ENCODE measurements around the gene CDKAL1.
"Not testable (repeated sequence)": the region's sequence is repeated elsewhere in the genome, so short reads cannot be mapped to it uniquely, and the experiment has no call there.

CDKAL1 gene

DNA sequence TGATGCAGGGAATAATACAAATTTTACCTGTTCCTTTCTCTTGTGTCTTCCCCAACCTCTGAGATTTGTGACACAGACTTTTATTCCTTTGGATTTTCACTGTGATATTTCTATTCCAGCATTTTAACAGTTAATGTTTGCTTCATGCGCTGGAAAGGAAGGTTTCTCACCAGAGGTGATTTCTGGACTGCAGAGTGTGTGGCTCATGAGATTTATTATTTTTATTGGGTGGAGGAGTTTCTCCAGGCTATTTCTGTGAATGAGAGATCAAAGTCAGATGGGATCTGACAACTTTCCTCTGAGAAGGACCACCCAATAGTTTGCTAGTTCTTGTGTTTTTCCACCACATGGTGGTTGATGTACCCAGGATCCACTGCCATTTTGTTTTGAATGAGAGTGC lies 377.5 kb downstream of the CDKAL1 start:
- no peak for DNase-seq
- Mint-ChIP-seq H3K4me3 (no peak overlapping the region), H3K9me3 (peaks cover 12 to 16% of the 10 kb centered on the region in 2 donors), H3K4me1 (no peaks in the 10 kb centered on the region), H3K36me3 (peaks cover 28 to 33% of the 10 kb centered on the region in 2 donors), H3K27ac (no peak overlapping the region), H3K27me3 (no peaks in the 10 kb centered on the region)
- no peak for ATAC-seq (replicated peaks)

DNA sequence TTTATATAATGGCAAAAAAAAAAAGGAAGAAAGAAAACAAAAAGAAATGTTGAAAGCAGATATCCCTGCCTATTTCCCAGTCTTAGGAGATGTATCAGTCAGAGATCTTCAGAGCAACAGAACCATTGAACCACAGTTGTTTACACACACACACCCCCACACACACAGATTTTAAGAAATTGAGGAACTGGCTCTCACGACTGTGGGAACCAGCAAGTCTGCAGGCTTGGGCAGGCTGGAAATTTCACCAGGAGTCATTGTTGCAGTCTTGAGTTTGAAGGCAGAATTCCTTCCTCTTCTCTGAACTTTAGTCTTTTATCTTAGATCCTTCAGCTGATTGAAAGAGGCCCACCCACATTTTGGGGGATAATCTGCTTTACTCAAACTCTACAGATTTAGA lies 380.9 kb downstream of the CDKAL1 start:
- Mint-ChIP-seq H3K27me3 (no peaks in the 10 kb centered on the region), H3K4me3 (no peak overlapping the region), H3K9me3 (peaks cover 12 to 16% of the 10 kb centered on the region in 2 donors), H3K36me3 (peaks cover 26 to 33% of the 10 kb centered on the region in 2 donors), H3K27ac (no peak overlapping the region), H3K4me1 (no peaks in the 10 kb centered on the region)
- DNase-seq (no peak), ATAC-seq (replicated peaks) (no peak)

DNA sequence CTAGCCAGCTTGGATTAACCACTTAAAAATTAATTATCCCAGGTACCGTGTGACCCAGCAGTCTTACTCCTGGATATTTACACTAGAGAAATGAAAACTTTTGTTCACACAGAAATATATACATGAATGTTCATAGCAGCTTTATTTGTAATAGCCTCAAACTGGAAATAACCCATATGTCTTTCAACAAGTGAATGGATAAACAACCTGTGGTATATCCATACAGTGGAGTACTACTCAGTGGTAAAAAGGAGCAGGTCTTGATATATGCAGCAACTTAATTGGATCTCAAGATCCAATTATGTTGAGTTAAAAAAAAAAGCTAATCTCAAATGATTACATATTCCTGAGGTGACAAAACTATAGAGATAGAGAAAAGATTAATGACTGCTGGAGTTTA lies 381.4 kb downstream of the CDKAL1 start:
- no peaks in the 10 kb centered on the region for H3K4me1 Mint-ChIP-seq
- H3K27me3 Mint-ChIP-seq = no peaks in the 10 kb centered on the region
- H3K9me3 Mint-ChIP-seq = peaks cover 12 to 16% of the 10 kb centered on the region in 2 donors
- DNase-seq (no peak), ATAC-seq (replicated peaks) (no peak)
- H3K36me3 Mint-ChIP-seq = peaks cover 25 to 33% of the 10 kb centered on the region in 2 donors
- no peak overlapping the region for H3K4me3 Mint-ChIP-seq
- H3K27ac Mint-ChIP-seq = no peak overlapping the region

DNA sequence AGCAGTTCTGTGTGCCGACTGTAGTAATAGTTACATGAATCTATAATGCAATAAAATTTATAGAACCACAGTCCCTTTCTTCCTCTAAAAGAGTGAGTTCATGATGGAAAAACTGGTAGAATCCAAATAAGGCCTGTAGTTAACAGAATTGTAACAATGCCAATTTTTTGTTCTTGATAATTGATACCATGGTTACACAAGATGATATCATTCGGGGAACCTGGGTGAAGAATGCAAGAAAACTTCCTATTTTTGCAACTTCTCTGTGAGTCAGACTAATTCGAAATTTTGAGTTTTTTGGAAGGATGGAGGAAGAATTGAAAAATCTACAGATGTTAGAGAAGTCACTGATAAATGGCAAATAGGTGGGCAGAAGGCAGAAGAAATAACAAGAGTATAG lies 381.8 kb downstream of the CDKAL1 start:
- DNase-seq = no peak
- Mint-ChIP-seq H3K4me3 (no peak overlapping the region), H3K27me3 (no peaks in the 10 kb centered on the region), H3K36me3 (peaks cover 25 to 33% of the 10 kb centered on the region in 2 donors), H3K27ac (no peak overlapping the region), H3K9me3 (peaks cover 12 to 16% of the 10 kb centered on the region in 2 donors), H3K4me1 (no peaks in the 10 kb centered on the region)
- ATAC-seq (replicated peaks) = no peak

DNA sequence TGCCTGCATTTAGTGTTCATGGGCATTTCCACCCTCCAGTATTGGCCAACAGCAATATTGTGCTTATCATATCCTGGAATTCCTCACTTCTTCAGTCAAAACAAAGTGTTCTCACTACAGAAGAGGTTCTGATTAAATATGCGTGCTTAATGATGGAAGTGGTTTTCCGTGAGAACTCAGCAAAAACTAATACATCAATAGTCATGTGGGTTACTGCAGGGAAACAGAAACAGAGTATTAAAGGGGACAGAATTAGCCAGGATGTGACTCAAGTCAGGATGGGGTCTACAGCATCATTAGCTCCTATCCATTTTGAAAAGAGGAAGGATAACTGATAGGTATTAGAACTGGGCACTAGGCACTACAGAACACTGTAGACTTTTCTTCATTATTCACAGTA lies 384.6 kb downstream of the CDKAL1 start:
- H3K4me1 Mint-ChIP-seq = peaks cover 4% of the 10 kb centered on the region in 2 donors

DNA sequence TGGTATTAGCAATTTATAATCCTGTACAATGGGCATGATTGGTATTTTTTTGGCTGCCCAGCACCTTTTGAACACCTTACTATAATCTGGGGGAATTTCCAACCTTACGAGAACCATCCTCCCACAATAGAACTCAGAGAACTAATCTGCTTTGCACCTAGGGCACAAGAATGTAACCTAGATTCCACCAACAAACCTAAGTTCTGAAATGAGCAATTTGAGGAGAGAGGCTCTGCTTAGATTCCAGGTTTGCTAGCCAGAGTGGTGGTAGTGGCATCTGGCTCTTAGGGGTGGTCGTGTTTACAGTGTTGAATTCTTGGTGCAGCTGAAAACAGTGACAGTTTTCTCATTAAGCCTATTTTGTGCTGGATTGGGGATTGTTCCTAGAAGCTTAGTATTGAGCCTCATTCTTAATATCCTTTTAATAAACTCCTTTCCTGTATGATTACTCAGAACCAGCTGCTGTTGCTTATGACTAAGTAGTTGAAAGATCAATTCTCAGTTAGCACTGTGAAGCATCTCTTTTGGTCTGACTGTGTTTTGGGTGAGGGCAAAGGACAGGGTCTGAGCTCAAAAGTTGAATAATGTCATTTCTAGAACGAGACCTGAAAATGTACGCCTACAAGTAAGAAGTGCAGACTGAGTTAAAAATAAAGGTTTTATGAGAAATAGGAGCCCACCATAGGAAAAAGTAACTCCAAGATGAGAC lies 385.6 kb downstream of the CDKAL1 start:
- Mint-ChIP-seq H3K4me1 (peaks cover 5 to 7% of the 10 kb centered on the region in 2 donors), H3K27ac (peak overlapping the region; percentile 31), H3K27me3 (no peaks in the 10 kb centered on the region), H3K4me3 (no peak overlapping the region), H3K36me3 (peaks cover 15 to 33% of the 10 kb centered on the region in 2 donors), H3K9me3 (peaks cover 7 to 9% of the 10 kb centered on the region in 2 donors)
- DNase-seq = no peak
- ATAC-seq (replicated peaks) = peak in 1 of 2 donors; percentile 72

More for the DNA sequence above, 384.6 kb downstream of the CDKAL1 start:
- Mint-ChIP-seq H3K4me3 (no peak overlapping the region), H3K27me3 (no peaks in the 10 kb centered on the region), H3K9me3 (peaks cover 9 to 10% of the 10 kb centered on the region in 2 donors), H3K27ac (no peak overlapping the region), H3K36me3 (peaks cover 15 to 32% of the 10 kb centered on the region in 2 donors)
- DNase-seq = no peak
- ATAC-seq (replicated peaks) = peak in 1 of 2 donors; percentile 59

DNA sequence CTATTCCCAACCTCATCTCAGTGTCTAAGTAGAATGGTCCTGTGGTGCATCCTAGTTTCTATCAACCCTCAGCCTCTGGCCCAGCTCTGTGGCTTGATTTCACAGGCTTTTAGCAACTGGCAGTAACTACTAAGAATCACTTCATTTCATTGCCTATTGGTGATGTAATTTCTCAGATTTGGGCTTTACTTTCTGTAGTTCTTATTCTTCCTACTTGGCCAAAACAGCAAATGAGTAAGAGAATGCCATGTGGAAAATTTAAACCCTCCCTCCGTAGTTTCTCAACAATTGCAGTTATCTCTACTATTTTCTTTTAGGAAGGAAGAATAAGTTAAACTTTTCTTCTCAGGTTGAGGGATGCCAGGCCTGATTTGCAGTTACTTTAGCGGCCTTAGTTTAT lies 387.3 kb downstream of the CDKAL1 start:
- H3K4me1 Mint-ChIP-seq = peaks cover 5 to 7% of the 10 kb centered on the region in 2 donors
- no peaks in the 10 kb centered on the region for H3K27me3 Mint-ChIP-seq
- no peak for DNase-seq

DNA sequence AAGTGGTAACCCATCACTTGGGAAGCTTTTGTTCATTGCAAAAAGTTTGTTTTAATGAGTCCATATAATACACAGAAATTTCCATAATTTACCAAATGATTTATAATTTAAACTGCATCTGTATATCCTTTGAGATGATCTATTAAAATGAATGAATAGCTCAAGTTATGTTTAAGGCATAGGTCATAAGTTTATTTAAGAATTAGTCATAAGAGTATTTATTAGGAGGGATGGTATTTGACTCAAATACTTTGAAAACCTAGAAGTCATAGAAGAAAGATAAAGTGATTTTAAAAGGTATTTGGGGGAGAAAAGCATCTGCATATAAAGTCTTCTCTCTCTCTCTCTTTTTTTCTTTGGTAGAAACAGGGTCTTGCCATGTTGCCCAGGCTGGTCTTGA lies 388.5 kb downstream of the CDKAL1 start:
- peaks cover 4 to 19% of the 10 kb centered on the region in 2 donors for H3K36me3 Mint-ChIP-seq
- H3K9me3 Mint-ChIP-seq = no peaks in the 10 kb centered on the region
- H3K4me3 Mint-ChIP-seq = no peak overlapping the region
- ATAC-seq (replicated peaks) (no peak), DNase-seq (no peak)
- peaks cover 5 to 7% of the 10 kb centered on the region in 2 donors for H3K4me1 Mint-ChIP-seq
- H3K27ac Mint-ChIP-seq = no peak overlapping the region
- no peaks in the 10 kb centered on the region for H3K27me3 Mint-ChIP-seq

More for the DNA sequence above, 387.3 kb downstream of the CDKAL1 start:
- peaks cover 4 to 19% of the 10 kb centered on the region in 2 donors for H3K36me3 Mint-ChIP-seq
- H3K9me3 Mint-ChIP-seq = no peaks in the 10 kb centered on the region
- ATAC-seq (replicated peaks) = no peak
- H3K4me3 Mint-ChIP-seq = no peak overlapping the region
- no peak overlapping the region for H3K27ac Mint-ChIP-seq

DNA sequence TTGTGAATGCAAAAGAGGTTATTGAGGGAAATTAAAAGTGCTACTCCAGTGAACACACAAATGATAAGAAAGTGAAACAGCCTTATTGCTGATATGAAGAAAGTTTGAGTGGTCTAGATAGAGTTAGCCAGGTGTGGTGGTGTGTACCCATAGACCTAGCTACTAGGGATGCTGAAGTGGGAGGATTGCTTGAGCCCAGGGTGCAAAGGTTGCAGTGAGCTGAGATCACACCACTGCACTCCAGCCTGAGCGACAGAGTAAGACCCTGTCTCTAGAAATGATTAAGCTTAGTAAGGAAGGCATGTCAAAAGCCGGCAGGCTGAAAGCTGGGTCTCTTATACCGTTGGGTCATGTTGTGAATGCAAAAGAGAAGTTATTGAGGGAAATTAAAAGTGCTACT lies 389.8 kb downstream of the CDKAL1 start:
- ATAC-seq (replicated peaks); H3K9me3 Mint-ChIP-seq; H3K27me3 Mint-ChIP-seq; DNase-seq; H3K27ac Mint-ChIP-seq; H3K4me3 Mint-ChIP-seq; H3K4me1 Mint-ChIP-seq: not testable (repeated sequence)
- H3K36me3 Mint-ChIP-seq = peaks cover 4 to 19% of the 10 kb centered on the region in 2 donors

DNA sequence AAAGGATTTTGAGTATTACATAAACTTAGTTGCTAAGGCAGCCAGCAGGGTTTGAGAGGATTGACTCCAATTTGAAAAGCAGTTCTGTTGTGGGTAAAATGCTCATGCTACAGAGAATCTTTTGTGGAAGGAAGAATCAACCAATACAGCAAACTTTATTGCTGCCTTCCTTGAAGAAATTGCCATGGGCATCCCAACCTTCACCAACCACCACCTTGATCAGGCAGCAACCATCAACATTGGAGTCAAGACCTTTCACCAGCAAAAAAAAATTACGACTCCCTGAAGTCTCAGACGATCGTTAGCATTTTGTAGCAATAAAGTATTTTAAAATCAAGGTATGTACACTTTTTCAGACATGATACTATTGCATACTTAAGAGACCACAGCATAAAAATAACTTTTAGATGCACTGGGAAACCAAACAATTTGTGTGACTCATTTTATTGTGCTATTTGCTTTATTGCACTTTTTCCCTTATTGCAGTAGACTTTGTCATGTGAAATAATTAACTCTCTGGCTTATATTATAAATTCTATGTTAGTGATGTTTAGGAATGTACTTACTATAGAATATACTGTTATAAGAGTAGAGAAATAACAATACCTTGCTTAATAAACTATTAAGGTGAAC lies 390.8 kb downstream of the CDKAL1 start:
- Mint-ChIP-seq H3K4me3 (no peak overlapping the region), H3K27me3 (no peaks in the 10 kb centered on the region), H3K9me3 (no peaks in the 10 kb centered on the region), H3K4me1 (peaks cover 5 to 7% of the 10 kb centered on the region in 2 donors), H3K27ac (no peak overlapping the region), H3K36me3 (peaks cover 4 to 19% of the 10 kb centered on the region in 2 donors)
- ATAC-seq (replicated peaks) (no peak), DNase-seq (no peak)

DNA sequence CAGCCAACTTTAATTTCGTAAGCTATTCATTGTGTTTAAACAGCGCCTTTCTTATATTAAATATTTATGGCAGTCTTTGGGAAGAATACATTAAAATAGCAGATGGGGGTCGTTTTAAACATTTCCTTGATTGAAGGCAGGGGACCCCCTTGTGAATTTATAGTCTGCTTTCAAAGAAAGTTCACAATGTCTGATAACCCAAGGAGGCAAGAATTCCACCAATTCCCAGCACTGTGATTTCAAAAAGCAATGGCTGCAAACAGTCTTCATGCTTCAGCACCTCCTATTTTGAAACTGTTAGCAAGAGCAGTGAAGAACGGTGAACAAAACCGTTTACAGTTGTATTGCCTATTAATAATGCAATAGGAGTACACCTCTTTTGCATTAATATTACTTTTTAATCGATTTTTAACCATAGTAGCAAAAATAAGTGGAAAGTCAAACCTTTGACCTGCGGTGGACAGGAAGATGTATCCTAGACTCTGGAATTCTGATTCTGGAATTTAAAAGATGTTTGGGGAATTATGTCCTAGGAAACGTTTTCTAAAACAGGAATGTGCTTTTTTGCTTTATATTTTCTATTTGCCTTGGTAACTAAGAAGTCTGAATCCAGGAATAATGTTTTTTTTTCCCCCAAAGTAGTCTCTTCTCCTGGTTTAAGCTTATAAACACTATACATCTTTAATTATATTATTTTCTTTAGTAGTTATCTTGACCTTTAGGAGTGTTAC lies 393.0 kb downstream of the CDKAL1 start:
- no peak overlapping the region for H3K4me3 Mint-ChIP-seq
- no peak for ATAC-seq (replicated peaks)
- no peak overlapping the region for H3K27ac Mint-ChIP-seq
- H3K36me3 Mint-ChIP-seq = peaks cover 3 to 16% of the 10 kb centered on the region in 2 donors
- DNase-seq = no peak
- peaks cover 5 to 7% of the 10 kb centered on the region in 2 donors for H3K4me1 Mint-ChIP-seq
- no peaks in the 10 kb centered on the region for H3K9me3 Mint-ChIP-seq
- no peaks in the 10 kb centered on the region for H3K27me3 Mint-ChIP-seq

DNA sequence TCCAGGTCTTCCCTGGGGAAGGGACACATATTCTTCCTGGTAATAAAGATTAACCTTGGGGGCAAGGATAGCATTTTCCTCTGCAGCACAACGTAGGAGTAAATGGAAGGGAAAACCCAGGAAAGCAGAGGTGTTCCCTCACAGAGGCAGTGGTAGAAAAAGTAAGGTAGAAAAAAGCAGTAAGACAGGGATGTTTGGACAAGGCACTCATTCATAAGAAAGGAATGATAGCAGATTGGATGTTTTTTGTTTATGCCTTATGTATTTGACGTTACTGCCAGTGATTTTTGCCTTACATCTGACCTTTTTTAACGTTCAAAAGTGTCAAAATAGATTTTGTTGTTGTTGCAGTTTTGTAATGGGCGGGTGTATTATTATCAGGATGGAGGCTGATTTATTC lies 395.0 kb downstream of the CDKAL1 start:
- no peaks in the 10 kb centered on the region for H3K27me3 Mint-ChIP-seq
- no peak for ATAC-seq (replicated peaks)

DNA sequence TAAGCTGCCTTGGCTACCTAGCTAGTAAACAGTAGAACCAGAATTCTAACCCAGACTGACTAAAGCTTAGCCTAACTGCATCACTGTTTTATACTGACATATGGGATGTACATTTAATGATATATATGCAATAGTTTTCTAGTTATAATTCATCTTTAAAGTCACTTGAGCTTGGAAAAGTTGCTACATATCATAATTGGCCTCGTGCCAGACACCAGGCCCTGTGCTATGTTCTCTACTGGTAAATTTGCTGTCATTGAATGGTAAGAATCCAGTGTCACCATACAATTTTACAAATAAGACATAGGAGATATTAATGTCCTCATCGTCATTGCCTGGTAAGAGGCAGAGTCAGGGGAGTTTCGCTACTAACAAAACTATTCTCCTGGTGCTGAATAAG lies 396.8 kb downstream of the CDKAL1 start:
- no peak overlapping the region for H3K27ac Mint-ChIP-seq
- ATAC-seq (replicated peaks) (no peak), DNase-seq (no peak)
- H3K36me3 Mint-ChIP-seq = peaks cover 5 to 7% of the 10 kb centered on the region in 2 donors
- no peaks in the 10 kb centered on the region for H3K27me3 Mint-ChIP-seq
- no peak overlapping the region for H3K4me3 Mint-ChIP-seq
- H3K9me3 Mint-ChIP-seq = no peaks in the 10 kb centered on the region
- no peaks in the 10 kb centered on the region for H3K4me1 Mint-ChIP-seq

More for the DNA sequence above, 395.0 kb downstream of the CDKAL1 start:
- Mint-ChIP-seq H3K4me3 (no peak overlapping the region), H3K4me1 (peaks cover 0 to 1% of the 10 kb centered on the region in 2 donors), H3K27ac (no peak overlapping the region), H3K36me3 (peaks cover 2 to 7% of the 10 kb centered on the region in 2 donors), H3K9me3 (no peaks in the 10 kb centered on the region)
- DNase-seq = no peak

DNA sequence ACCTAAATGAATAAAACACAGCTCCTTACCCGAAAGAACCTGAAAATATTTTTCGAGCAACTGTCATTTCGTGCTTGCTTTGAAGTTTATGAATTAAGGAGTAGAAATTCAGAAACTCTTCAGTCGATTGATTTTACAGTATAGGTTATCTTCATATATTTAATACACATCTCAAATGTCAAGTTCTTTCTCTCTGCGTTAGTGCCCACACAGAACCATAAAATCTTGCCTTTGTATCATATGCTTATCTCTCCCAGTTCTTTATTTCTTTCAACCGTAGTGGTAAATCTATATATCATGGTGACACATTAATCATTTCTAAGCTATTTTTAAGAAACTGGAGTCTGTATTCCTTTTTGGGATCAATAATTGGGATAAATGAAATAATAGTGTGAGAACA lies 397.5 kb downstream of the CDKAL1 start:
- Mint-ChIP-seq H3K4me1 (no peaks in the 10 kb centered on the region), H3K4me3 (no peak overlapping the region), H3K27me3 (no peaks in the 10 kb centered on the region), H3K27ac (no peak overlapping the region), H3K9me3 (no peaks in the 10 kb centered on the region), H3K36me3 (peaks cover 5 to 7% of the 10 kb centered on the region in 2 donors)
- DNase-seq (no peak), ATAC-seq (replicated peaks) (no peak)

Data from stimulated activated naive B cell treated with anti-CD40 and anti-IgM and Interleukin-4, amounts not matched to agents 10 μg/mL and 1 μg/mL and 100 μg/mL, for 72 hours (primary cell).